ENCODE results near the gene CENATAC.
"Not testable (repeated sequence)": the region's sequence is repeated elsewhere in the genome, so short reads cannot be mapped to it uniquely, and the experiment has no call there.

CENATAC gene

GRCh38 chr11:118958577-118958976 is 39.4 kb upstream of the CENATAC start:
- TF ChIP-seq, protein P1, sequence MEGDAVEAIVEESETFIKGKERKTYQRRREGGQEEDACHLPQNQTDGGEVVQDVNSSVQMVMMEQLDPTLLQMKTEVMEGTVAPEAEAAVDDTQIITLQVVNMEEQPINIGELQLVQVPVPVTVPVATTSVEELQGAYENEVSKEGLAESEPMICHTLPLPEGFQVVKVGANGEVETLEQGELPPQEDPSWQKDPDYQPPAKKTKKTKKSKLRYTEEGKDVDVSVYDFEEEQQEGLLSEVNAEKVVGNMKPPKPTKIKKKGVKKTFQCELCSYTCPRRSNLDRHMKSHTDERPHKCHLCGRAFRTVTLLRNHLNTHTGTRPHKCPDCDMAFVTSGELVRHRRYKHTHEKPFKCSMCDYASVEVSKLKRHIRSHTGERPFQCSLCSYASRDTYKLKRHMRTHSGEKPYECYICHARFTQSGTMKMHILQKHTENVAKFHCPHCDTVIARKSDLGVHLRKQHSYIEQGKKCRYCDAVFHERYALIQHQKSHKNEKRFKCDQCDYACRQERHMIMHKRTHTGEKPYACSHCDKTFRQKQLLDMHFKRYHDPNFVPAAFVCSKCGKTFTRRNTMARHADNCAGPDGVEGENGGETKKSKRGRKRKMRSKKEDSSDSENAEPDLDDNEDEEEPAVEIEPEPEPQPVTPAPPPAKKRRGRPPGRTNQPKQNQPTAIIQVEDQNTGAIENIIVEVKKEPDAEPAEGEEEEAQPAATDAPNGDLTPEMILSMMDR (IDR thresholded peaks at IDR 0.05), result no peak
- Histone ChIP-seq H3K27ac (no peak overlapping the region), H3K4me3 (no peak overlapping the region)
- no peak for DNase-seq (ENCODE audit: low spot score)

DNA sequence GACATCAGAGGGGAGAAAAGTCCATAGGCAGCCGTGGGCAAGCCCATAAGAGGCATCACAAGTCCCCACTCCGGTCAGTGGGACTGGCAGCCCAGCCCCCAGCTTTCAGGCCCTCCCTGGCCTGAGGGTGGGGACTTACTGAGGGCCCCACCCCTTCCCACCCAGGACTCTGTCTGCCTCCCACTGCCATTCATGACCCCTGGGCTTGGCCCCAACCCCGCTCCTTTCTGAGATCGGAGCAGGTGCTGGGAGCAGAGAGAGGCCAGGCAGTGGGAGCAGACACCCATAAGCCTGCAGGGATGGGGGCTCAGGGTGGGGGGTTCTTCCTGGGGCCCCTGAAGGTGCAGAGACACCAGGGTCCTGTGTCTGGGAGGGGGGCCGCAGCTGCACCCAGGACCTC is 36.7 kb upstream of the CENATAC start:
- TF ChIP-seq, protein P1 (IDR thresholded peaks at IDR 0.05), result no peak
- H3K27ac ChIP-seq, result no peak overlapping the region
- DNase-seq (ENCODE audit: low spot score), result no peak

DNA sequence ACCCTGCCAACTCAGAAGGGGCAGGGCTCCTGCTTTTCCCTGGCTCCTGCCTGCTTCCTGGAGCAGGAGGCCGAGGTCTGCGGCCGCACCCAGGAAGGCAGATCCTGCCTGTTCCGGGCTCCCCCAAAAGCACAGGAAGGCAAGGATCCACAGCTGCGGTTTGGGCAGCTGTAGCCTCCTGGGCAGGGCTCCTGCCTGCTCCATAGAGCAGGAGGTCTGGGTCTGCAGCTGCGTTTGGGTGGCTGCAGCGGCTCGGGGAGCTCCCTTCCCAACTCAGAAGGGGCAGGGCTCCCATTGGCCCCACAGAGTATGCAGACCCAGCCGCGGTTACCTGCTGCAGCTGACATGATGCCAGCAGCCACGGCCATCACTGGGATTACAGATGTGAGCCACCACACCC is 36.3 kb upstream of the CENATAC start:
- TF ChIP-seq, protein P1 (IDR thresholded peaks at IDR 0.05), result no peak
- no peak for DNase-seq (ENCODE audit: low spot score)
- Histone ChIP-seq H3K27ac (no peak overlapping the region), H3K4me3 (no peak overlapping the region)

More for the DNA sequence above, 36.7 kb upstream of the CENATAC start:
- H3K4me3 ChIP-seq, result no peak overlapping the region

GRCh38 chr11:118969508-118969907 is 28.4 kb upstream of the CENATAC start:
- not testable (repeated sequence) for H3K4me3 ChIP-seq; DNase-seq (ENCODE audit: low spot score); H3K27ac ChIP-seq

DNA sequence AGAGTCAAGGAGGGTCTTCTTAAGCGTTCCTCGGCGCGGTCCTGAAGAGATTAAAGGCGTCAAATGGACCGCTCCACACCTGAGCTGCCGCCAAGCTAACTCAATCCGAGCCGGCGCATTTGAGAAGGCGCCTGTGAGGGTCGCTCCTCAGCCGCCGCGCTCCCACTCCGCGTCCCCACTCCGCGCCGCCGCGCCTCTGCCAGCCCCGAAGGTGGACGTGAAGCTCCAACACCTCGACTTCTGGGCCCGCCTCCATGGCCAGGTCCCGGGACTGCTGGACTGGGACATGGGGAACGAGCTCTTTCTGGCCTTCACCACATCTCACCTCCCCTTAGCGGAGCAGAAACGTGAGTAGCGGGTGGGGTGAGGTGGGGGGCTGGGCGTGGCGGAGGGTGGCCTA is 26.3 kb upstream of the CENATAC start, which contains the start of gene FOXR1:
FOXR1 (plus strand) TSS at position 116 of the 400 bp plus-strand sequence; CDS start at position 287, 171 bp downstream.
- no peak within 1 kb of the TSS for H3K27ac ChIP-seq
- DNase-seq (ENCODE audit: low spot score), result no peak

DNA sequence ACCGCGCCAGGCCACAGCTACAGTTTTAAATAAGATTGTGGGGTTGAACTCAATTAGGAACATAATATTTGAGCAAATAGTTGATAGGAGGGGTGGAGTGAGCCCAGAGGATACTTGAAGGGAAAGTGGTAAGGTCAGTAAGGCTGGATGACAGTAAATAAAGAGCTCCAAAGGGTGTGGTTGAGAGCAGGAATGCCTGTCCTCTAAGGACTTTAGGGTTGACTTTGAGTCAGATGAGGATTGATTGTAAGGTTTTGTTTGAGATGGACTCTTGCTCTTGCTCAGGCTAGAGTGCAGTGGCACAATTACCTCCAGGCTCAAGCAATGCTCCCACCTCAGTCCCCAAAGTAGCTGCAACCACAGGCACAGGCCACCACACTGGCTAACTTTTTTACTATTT is 24.0 kb upstream of the CENATAC start:
- H3K27ac ChIP-seq, result no peak overlapping the region
- TF ChIP-seq, protein P1 (IDR thresholded peaks at IDR 0.05), result no peak
- DNase-seq (ENCODE audit: low spot score), result no peak
- H3K4me3 ChIP-seq, result no peak overlapping the region

More for the DNA sequence above, 26.3 kb upstream of the CENATAC start, which contains the start of gene FOXR1:
- H3K4me3 ChIP-seq, result no peak within 1 kb of the TSS
- TF ChIP-seq, protein P1 (IDR thresholded peaks at IDR 0.05), result no peak

- DNase-seq (ENCODE audit: low spot score), result no peak
- TF ChIP-seq, protein P1 (IDR thresholded peaks at IDR 0.05), result no peak
- H3K4me3 ChIP-seq, result no peak overlapping the region
- no peak overlapping the region for H3K27ac ChIP-seq
Measured at GRCh38 chr11:118975771-118976709, 21.9 kb upstream of the CENATAC start.
